Activated naive CD4-positive, alpha-beta T cell treated with anti-CD3 and anti-CD28 coated beads, Interleukin-2, amount 50 U/mL, for 24 hours (primary cell): ENCODE measurements around the gene TEAD2.

Experiments
- H3K27ac Mint-ChIP-seq: one replicate; pipeline ENCODE4 v1.8.0; 2021; ENCODE audit warnings: mild to moderate bottlenecking, mixed read lengths
- H3K27me3 Mint-ChIP-seq: one replicate; pipeline ENCODE4 v1.8.0; 2021; ENCODE audit warnings: mixed read lengths
- H3K36me3 Mint-ChIP-seq: one replicate; pipeline ENCODE4 v1.8.0; 2021; ENCODE audit warnings: mixed read lengths
- H3K4me1 Mint-ChIP-seq: one replicate; pipeline ENCODE4 v1.8.0; 2021; ENCODE audit warnings: mixed read lengths
- H3K4me3 Mint-ChIP-seq: one replicate; pipeline ENCODE4 v1.8.0; 2021; ENCODE audit warnings: mild to moderate bottlenecking, mixed read lengths
- H3K9me3 Mint-ChIP-seq: one replicate; pipeline ENCODE4 v1.8.0; 2021; ENCODE audit warnings: mixed read lengths

Gene TEAD2

GRCh38 chr19:49362048-49362928, at the start of gene TEAD2:
TSS of gene TEAD2 (minus strand) at chr19:49362416. CDS start at chr19:49360075, 2,341 bp downstream.
- peaks cover 4% of the 10 kb centered on the region for H3K27me3 Mint-ChIP-seq
- no peaks in the 10 kb centered on the region for H3K36me3 Mint-ChIP-seq
- H3K9me3 Mint-ChIP-seq: no peaks in the 10 kb centered on the region
- H3K4me1 Mint-ChIP-seq: peaks cover 7% of the 10 kb centered on the region
- peak within 1 kb of the TSS; percentile 43 for H3K4me3 Mint-ChIP-seq
- no peak within 1 kb of the TSS for H3K27ac Mint-ChIP-seq

- Mint-ChIP-seq H3K27ac (no peak overlapping the region), H3K4me1 (peaks cover 49% of the 10 kb centered on the region), H3K4me3 (peak overlapping the region; percentile 4), H3K36me3 (no peaks in the 10 kb centered on the region), H3K9me3 (no peaks in the 10 kb centered on the region), H3K27me3 (no peaks in the 10 kb centered on the region)
These were observed 49.6 kb upstream of the TEAD2 start for GRCh38 chr19:49411681-49412326.

GRCh38 chr19:49409441-49410029, 47.3 kb upstream of the TEAD2 start:
- Mint-ChIP-seq H3K4me1 (peaks cover 49% of the 10 kb centered on the region), H3K9me3 (no peaks in the 10 kb centered on the region)

GRCh38 chr19:49408816-49409440, 46.7 kb upstream of the TEAD2 start:
- Mint-ChIP-seq H3K36me3 (no peaks in the 10 kb centered on the region), H3K4me3 (peak overlapping the region; percentile 47), H3K27ac (peak overlapping the region; percentile 52), H3K9me3 (no peaks in the 10 kb centered on the region), H3K4me1 (peaks cover 49% of the 10 kb centered on the region), H3K27me3 (no peaks in the 10 kb centered on the region)

More at GRCh38 chr19:49409441-49410029, 47.3 kb upstream of the TEAD2 start:
- Mint-ChIP-seq H3K27ac (peak overlapping the region; percentile 52), H3K27me3 (no peaks in the 10 kb centered on the region), H3K36me3 (no peaks in the 10 kb centered on the region), H3K4me3 (peak overlapping the region; percentile 47)

GRCh38 chr19:49407482-49408015, 45.3 kb upstream of the TEAD2 start:
- Mint-ChIP-seq H3K27ac (peak overlapping the region; percentile 26), H3K4me3 (no peak overlapping the region), H3K36me3 (no peaks in the 10 kb centered on the region), H3K4me1 (peaks cover 48% of the 10 kb centered on the region), H3K27me3 (no peaks in the 10 kb centered on the region), H3K9me3 (no peaks in the 10 kb centered on the region)

GRCh38 chr19:49407079-49407478, 44.9 kb upstream of the TEAD2 start:
- Mint-ChIP-seq H3K9me3 (no peaks in the 10 kb centered on the region), H3K4me1 (peaks cover 43% of the 10 kb centered on the region), H3K27me3 (no peaks in the 10 kb centered on the region), H3K4me3 (no peak overlapping the region), H3K36me3 (no peaks in the 10 kb centered on the region), H3K27ac (no peak overlapping the region)

- Mint-ChIP-seq H3K4me1 (peaks cover 19% of the 10 kb centered on the region), H3K27me3 (no peaks in the 10 kb centered on the region), H3K4me3 (no peak overlapping the region), H3K27ac (peak overlapping the region; percentile 30), H3K9me3 (no peaks in the 10 kb centered on the region), H3K36me3 (no peaks in the 10 kb centered on the region)
These were observed 41.4 kb upstream of the TEAD2 start for GRCh38 chr19:49403404-49404187.

GRCh38 chr19:49400029-49400428, 37.8 kb upstream of the TEAD2 start:
- Mint-ChIP-seq H3K9me3 (no peaks in the 10 kb centered on the region), H3K4me1 (peaks cover 22% of the 10 kb centered on the region), H3K27ac (no peak overlapping the region), H3K27me3 (no peaks in the 10 kb centered on the region), H3K36me3 (no peaks in the 10 kb centered on the region), H3K4me3 (no peak overlapping the region)

GRCh38 chr19:49398931-49399330, 36.7 kb upstream of the TEAD2 start:
- Mint-ChIP-seq H3K27ac (peak overlapping the region; percentile 36), H3K36me3 (no peaks in the 10 kb centered on the region), H3K4me3 (no peak overlapping the region), H3K4me1 (peaks cover 22% of the 10 kb centered on the region), H3K9me3 (no peaks in the 10 kb centered on the region), H3K27me3 (no peaks in the 10 kb centered on the region)

GRCh38 chr19:49398001-49398615, 35.9 kb upstream of the TEAD2 start:
- no peaks in the 10 kb centered on the region for H3K36me3 Mint-ChIP-seq

GRCh38 chr19:49396738-49397505, 34.7 kb upstream of the TEAD2 start:
- H3K27me3 Mint-ChIP-seq: no peaks in the 10 kb centered on the region
- H3K9me3 Mint-ChIP-seq: no peaks in the 10 kb centered on the region
- H3K4me3 Mint-ChIP-seq: no peak overlapping the region
- peaks cover 24% of the 10 kb centered on the region for H3K4me1 Mint-ChIP-seq
- H3K36me3 Mint-ChIP-seq: no peaks in the 10 kb centered on the region
- peak overlapping the region; percentile 70 for H3K27ac Mint-ChIP-seq

More at GRCh38 chr19:49398001-49398615, 35.9 kb upstream of the TEAD2 start:
- H3K4me1 Mint-ChIP-seq: peaks cover 22% of the 10 kb centered on the region
- H3K27ac Mint-ChIP-seq: peak overlapping the region; percentile 60
- no peaks in the 10 kb centered on the region for H3K27me3 Mint-ChIP-seq
- no peak overlapping the region for H3K4me3 Mint-ChIP-seq
- H3K9me3 Mint-ChIP-seq: no peaks in the 10 kb centered on the region

- no peaks in the 10 kb centered on the region for H3K9me3 Mint-ChIP-seq
- no peak overlapping the region for H3K4me3 Mint-ChIP-seq
- H3K27me3 Mint-ChIP-seq: no peaks in the 10 kb centered on the region
- peaks cover 26% of the 10 kb centered on the region for H3K4me1 Mint-ChIP-seq
- H3K36me3 Mint-ChIP-seq: no peaks in the 10 kb centered on the region
- no peak overlapping the region for H3K27ac Mint-ChIP-seq
These were observed 33.6 kb upstream of the TEAD2 start for GRCh38 chr19:49395581-49396407.

- H3K36me3 Mint-ChIP-seq: no peaks in the 10 kb centered on the region
- no peaks in the 10 kb centered on the region for H3K27me3 Mint-ChIP-seq
- H3K9me3 Mint-ChIP-seq: no peaks in the 10 kb centered on the region
- H3K4me3 Mint-ChIP-seq: no peak overlapping the region
- H3K4me1 Mint-ChIP-seq: peaks cover 22% of the 10 kb centered on the region
- no peak overlapping the region for H3K27ac Mint-ChIP-seq
These were observed 31.7 kb upstream of the TEAD2 start for GRCh38 chr19:49393881-49394280.
